ENCODE results near the gene PIGW. TPM values are rescaled to one million over a fixed set of nuclear protein-coding genes. Genes with fewer than 3 reads are reported as not detected.

The PIGW gene
- total and polyA plus RNA-seq, 9 of the 15 experiments (the other 6 are each of a cell fraction or from before 2014, with no cell fraction given): 9.5 to 33.9 (median 21.2) TPM

GRCh38 chr17:36515837-36516236 is 18.9 kb upstream of the PIGW start:
- no peak for ATAC-seq
- Histone ChIP-seq H3K4me2 (ENCODE audit: insufficient read depth, low read length) (no peak overlapping the region), H3K79me2 (ENCODE audit: control insufficient read depth, insufficient read depth, low read length) (no peaks in the 10 kb centered on the region), H2AFZ (ENCODE audit: low read depth, low read length) (no peak overlapping the region), H3K9ac (ENCODE audit: insufficient read depth in 1 of 2, low read depth in 2 of 2, low read length in 2 of 2) (no peak overlapping the region), H3K9me1 (ENCODE audit: control insufficient read depth, insufficient read depth, low read length) (no peaks in the 10 kb centered on the region), H3K4me3 (no peak overlapping the region), H3K36me3 (ENCODE audit: control insufficient read depth, insufficient read depth, low read length) (peaks cover 93% of the 10 kb centered on the region; the same call in 2 of the 3 replicates), H3K9me3 (replicated peaks; ENCODE audit: control insufficient read depth, insufficient read depth, low read depth, low read length) (no peaks in the 10 kb centered on the region), H4K20me1 (replicated peaks; ENCODE audit: control insufficient read depth, insufficient read depth, low read length) (peaks cover 6% of the 10 kb centered on the region; the same call in 1 of the 2 replicates), H3K4me1 (replicated peaks in 1 of 2; ENCODE audit: control insufficient read depth in 2 of 2, insufficient read depth in 2 of 2, low read length in 2 of 2) (no peaks in the 10 kb centered on the region), H3K27ac (ENCODE audit: extremely low read depth, low read depth, low read length) (no peak overlapping the region), H3K27me3 (ENCODE audit: control insufficient read depth in 2 of 2, insufficient read depth in 2 of 2, low read length in 2 of 2) (no peaks in the 10 kb centered on the region)
- ChIA-PET POLR2A (interaction anchor here (0.6 to 2.7 kb wide), 7 partner anchors 8 to 1117 kb away, joined by 3 to 13 read pairs (median 3); partner anchors contain the start of genes MYO19 and PIGW), CTCF (ENCODE audit: low intra/inter-chr PET ratio) (no interaction called here)
- in situ Hi-C loops (cut with MboI) (no loop called here), intact Hi-C loops (cut with micrococcal nuclease) (no loop called here)
- TF ChIP-seq YBX1 (IDR thresholded peaks at IDR 0.05): no peak
- TF ChIP-seq CREBBP (IDR thresholded peaks at IDR 0.05; ENCODE audit: low read depth, low read length): no peak
- TF ChIP-seq ZNF134 (CRISPR knock-in tag; conservative IDR thresholded peaks at IDR 0.05): no peak
- TF ChIP-seq CXXC5 (CRISPR knock-in tag; IDR thresholded peaks at IDR 0.05): no peak
- TF ChIP-seq, protein P1, sequence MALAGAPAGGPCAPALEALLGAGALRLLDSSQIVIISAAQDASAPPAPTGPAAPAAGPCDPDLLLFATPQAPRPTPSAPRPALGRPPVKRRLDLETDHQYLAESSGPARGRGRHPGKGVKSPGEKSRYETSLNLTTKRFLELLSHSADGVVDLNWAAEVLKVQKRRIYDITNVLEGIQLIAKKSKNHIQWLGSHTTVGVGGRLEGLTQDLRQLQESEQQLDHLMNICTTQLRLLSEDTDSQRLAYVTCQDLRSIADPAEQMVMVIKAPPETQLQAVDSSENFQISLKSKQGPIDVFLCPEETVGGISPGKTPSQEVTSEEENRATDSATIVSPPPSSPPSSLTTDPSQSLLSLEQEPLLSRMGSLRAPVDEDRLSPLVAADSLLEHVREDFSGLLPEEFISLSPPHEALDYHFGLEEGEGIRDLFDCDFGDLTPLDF (CRISPR knock-in tag; IDR thresholded peaks at IDR 0.05): no peak
- no peak for TF ChIP-seq HDAC3 (IDR thresholded peaks at IDR 0.05; ENCODE audit: borderline replicate concordance, partially characterized antibody)
- TF ChIP-seq TCF7L2 (IDR thresholded peaks at IDR 0.05; ENCODE audit: low read depth, low read length): no peak
- no peak for TF ChIP-seq DPF2 (IDR thresholded peaks at IDR 0.05)
- TF ChIP-seq KLF1 (tag; IDR thresholded peaks at IDR 0.05): no peak
- TF ChIP-seq NFIX (CRISPR knock-in tag; IDR thresholded peaks at IDR 0.05; ENCODE audit: low read depth): no peak
- no peak for TF ChIP-seq SRSF7 (optimal IDR thresholded peaks at IDR 0.05; ENCODE audit: low read depth, low read length)
- TF ChIP-seq ESRRB (CRISPR knock-in tag; IDR thresholded peaks at IDR 0.05; ENCODE audit: borderline replicate concordance): no peak
- TF ChIP-seq WHSC1 (IDR thresholded peaks at IDR 0.05; ENCODE audit: low read length): no peak
- TF ChIP-seq TFE3 (CRISPR knock-in tag; IDR thresholded peaks at IDR 0.05): no peak
- TF ChIP-seq TCFL5 (CRISPR knock-in tag; conservative IDR thresholded peaks at IDR 0.05): no peak
- no peak for TF ChIP-seq NCOA1 (IDR thresholded peaks at IDR 0.05; ENCODE audit: low read depth)
- no peak for TF ChIP-seq ZNF280A (IDR thresholded peaks at IDR 0.05; ENCODE audit: low read depth, partially characterized antibody)
- TF ChIP-seq SIRT6 (IDR thresholded peaks at IDR 0.05; ENCODE audit: low read depth, low read length): no peak
- no peak for TF ChIP-seq ESRRA (IDR thresholded peaks at IDR 0.05; ENCODE audit: borderline replicate concordance, low read depth)
- FAIRE-seq: no peak
- no TSS peak for BruUV-seq (replicated peaks)
- no peak for DNase-seq (ENCODE audit: extremely low read depth in 1 of 4, low spot score in 3 of 4)
- 93% methylated on average over 4 of the region's 4 CpGs for WGBS (ENCODE audit: insufficient coverage, low coverage, missing lambda C conversion rate)
